Neural progenitor cell (in vitro differentiated cells): ENCODE measurements around the gene GP1BB.

Source experiments
- EZH2 ChIP-seq: fragments of 200-600 bp; sonication (generic); IDR thresholded peaks from 2 replicates; pipeline ENCODE4 v1.6.1; 2017; ENCODE audit warnings: antibody characterized with exemption, mild to moderate bottlenecking, moderate library complexity
- TF ChIP-seq, protein P1 (sequence below): fragments of 200-600 bp; sonication (generic); IDR thresholded peaks from 2 replicates; pipeline ENCODE4 v1.5.1; 2017; ENCODE audit warnings: antibody characterized with exemption, mild to moderate bottlenecking

DNA sequence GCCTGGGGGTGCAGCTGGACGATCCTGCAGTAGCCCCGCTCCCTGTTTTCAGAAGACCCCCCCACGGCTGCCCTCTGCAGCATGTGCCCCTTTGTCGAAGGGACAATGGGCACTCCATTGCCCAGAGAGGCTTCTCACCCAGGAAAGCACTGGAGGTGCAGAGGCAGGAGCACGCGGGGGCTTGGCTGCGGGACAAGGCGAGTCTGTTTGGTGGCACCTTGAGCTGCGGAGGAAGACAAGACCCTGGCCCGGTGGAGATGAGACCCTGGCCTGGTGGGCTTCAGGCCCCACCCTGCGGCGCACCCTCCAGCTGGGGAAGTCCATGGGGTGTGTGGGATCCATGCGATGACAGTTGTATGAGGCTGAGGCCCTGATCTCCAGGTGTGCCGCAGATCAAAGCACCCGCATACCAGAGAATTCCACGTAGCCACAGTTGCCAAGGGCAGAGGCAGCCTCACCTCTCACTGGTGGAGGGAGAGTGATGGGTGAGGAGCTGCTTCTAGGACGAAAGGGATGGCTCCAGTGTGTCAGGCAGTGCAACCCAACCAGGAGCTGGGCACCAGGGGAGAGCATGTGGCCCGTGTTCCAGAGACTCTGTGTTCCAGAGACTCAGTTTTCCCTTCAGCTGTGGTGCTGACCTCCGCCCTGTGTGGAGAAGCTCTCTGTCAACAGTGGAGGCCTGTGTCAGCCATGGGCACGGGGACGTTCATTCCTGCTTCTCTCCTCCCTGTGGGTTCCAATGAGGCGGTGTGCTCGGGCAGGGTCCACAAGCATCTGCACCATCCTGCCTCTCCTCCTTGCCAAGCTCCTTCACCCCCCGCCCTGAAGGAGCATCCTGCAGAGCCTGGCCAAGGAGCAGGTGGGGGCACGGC lies 47.2 kb downstream of the GP1BB start:
- TF ChIP-seq, protein P1, sequence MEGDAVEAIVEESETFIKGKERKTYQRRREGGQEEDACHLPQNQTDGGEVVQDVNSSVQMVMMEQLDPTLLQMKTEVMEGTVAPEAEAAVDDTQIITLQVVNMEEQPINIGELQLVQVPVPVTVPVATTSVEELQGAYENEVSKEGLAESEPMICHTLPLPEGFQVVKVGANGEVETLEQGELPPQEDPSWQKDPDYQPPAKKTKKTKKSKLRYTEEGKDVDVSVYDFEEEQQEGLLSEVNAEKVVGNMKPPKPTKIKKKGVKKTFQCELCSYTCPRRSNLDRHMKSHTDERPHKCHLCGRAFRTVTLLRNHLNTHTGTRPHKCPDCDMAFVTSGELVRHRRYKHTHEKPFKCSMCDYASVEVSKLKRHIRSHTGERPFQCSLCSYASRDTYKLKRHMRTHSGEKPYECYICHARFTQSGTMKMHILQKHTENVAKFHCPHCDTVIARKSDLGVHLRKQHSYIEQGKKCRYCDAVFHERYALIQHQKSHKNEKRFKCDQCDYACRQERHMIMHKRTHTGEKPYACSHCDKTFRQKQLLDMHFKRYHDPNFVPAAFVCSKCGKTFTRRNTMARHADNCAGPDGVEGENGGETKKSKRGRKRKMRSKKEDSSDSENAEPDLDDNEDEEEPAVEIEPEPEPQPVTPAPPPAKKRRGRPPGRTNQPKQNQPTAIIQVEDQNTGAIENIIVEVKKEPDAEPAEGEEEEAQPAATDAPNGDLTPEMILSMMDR: no peak
- TF ChIP-seq EZH2: no peak
